ENCODE measurements around the gene PLXNC1.
A peak's percentile ranks its signal among the peaks of the same experiment; 100 is the strongest.

Gene PLXNC1

GRCh38 chr12:94200069-94200468, 51.7 kb downstream of the PLXNC1 start:
- Histone ChIP-seq H3K4me2 (no peak overlapping the region), H3K27me3 (no peaks in the 10 kb centered on the region), H3K9me3 (0 out of 2 replicates have a peak, but pooled peaks cover 5% of the 10 kb centered on the region), H4K20me1 (no peaks in the 10 kb centered on the region), H3K4me1 (peaks cover 6% of the 10 kb centered on the region), H3K36me3 (no peaks in the 10 kb centered on the region), H3K27ac (no peak overlapping the region), H3K9ac (no peak overlapping the region), H3K4me3 (no peak overlapping the region)
- no peak for TF ChIP-seq Cebpa-rat (IDR thresholded peaks at IDR 0.05)

DNA sequence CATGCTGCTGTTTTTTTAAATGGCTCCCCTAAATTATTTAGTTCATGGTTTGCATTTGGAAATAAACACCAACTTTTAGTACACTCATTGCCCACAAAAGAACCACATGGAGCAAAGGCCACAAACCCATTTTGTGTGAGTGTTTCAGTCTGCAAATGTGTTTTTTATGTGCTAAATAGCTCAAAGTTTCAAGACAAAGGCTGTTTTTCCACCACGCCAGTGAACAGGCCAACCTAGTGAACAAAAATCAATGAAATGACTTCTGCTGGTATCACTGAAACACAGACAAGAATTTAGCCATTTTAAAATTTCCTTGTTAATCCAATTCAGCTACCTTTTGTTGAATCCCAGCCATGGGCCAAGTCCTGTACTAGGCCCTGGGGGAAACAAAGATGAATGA, 52.3 kb downstream of the PLXNC1 start:
- Histone ChIP-seq H3K4me2 (no peak overlapping the region), H3K27me3 (no peaks in the 10 kb centered on the region), H3K9me3 (no peaks in the 10 kb centered on the region), H4K20me1 (no peaks in the 10 kb centered on the region), H3K4me1 (peaks cover 9% of the 10 kb centered on the region), H3K9ac (no peak overlapping the region), H3K4me3 (no peak overlapping the region), H3K36me3 (no peaks in the 10 kb centered on the region), H3K27ac (no peak overlapping the region)
- TF ChIP-seq Cebpa-rat (IDR thresholded peaks at IDR 0.05) = no peak

DNA sequence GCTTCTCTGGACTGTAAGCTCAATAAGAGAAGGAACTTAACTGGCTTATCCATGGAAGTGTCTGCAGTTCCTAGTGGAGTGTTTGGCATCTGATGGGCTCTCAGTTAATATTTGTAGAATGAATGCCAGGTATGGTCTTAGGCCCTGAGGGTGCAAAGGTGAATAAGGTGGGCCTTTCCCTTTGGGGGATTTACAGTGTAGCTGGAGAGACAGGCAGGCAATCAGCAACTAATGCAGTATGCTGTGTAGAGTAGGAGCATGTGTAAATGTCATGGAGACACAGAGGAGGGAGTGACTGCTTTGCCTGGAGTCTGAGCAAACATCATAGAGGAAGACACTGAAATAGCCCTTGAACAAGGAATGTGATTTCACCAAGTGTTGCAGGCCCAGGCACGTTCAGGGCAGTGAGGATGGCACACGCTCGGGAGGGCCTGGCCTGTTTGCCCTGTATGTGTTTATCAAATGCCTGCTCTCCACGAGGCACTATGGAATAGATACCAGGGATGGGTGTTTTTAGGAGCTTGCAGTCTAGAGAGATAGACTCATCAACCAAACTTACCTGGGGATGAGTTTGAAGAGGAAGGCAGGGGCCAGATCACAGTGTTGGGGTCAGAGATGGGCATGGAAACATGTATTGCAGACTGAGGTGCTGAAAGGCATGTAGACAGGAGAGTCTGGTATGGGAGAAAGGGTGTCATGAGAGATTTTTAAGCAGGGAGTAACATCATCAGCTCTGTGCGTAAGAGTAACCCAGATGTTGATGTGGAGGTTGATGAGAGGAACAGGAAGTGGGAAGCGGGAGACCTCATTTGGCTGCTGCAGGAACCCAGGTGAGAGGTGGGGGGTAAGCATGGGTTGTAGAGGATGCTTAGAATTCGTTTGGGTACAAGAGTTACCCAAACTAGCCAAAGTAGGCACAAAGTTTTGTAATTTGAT, 54.1 kb downstream of the PLXNC1 start:
- H3K9me3 ChIP-seq = no peaks in the 10 kb centered on the region
- no peak overlapping the region for H3K27ac ChIP-seq
- no peak for TF ChIP-seq Cebpa-rat (IDR thresholded peaks at IDR 0.05)
- no peaks in the 10 kb centered on the region for H4K20me1 ChIP-seq
- no peak overlapping the region for H3K9ac ChIP-seq
- no peaks in the 10 kb centered on the region for H3K27me3 ChIP-seq
- H3K4me1 ChIP-seq = peaks cover 9% of the 10 kb centered on the region
- H3K4me3 ChIP-seq = no peak overlapping the region
- H3K36me3 ChIP-seq = no peaks in the 10 kb centered on the region
- no peak overlapping the region for H3K4me2 ChIP-seq

GRCh38 chr12:94203181-94203546, 54.8 kb downstream of the PLXNC1 start:
- Histone ChIP-seq H3K4me1 (peaks cover 14% of the 10 kb centered on the region), H3K27ac (no peak overlapping the region), H3K4me2 (no peak overlapping the region)

GRCh38 chr12:94203796-94204195, 55.4 kb downstream of the PLXNC1 start:
- H3K4me1 ChIP-seq = peaks cover 20% of the 10 kb centered on the region
- no peak for TF ChIP-seq Cebpa-rat (IDR thresholded peaks at IDR 0.05)
- H4K20me1 ChIP-seq = no peaks in the 10 kb centered on the region
- H3K36me3 ChIP-seq = no peaks in the 10 kb centered on the region
- H3K9me3 ChIP-seq = no peaks in the 10 kb centered on the region
- no peaks in the 10 kb centered on the region for H3K27me3 ChIP-seq
- H3K4me3 ChIP-seq = no peak overlapping the region
- H3K27ac ChIP-seq = no peak overlapping the region
- no peak overlapping the region for H3K4me2 ChIP-seq
- no peak overlapping the region for H3K9ac ChIP-seq

More at GRCh38 chr12:94203181-94203546, 54.8 kb downstream of the PLXNC1 start:
- Histone ChIP-seq H3K36me3 (no peaks in the 10 kb centered on the region), H3K4me3 (no peak overlapping the region), H4K20me1 (no peaks in the 10 kb centered on the region), H3K27me3 (no peaks in the 10 kb centered on the region), H3K9me3 (no peaks in the 10 kb centered on the region), H3K9ac (no peak overlapping the region)
- TF ChIP-seq Cebpa-rat (IDR thresholded peaks at IDR 0.05) = no peak

GRCh38 chr12:94204499-94205247, 56.3 kb downstream of the PLXNC1 start:
- Histone ChIP-seq H4K20me1 (no peaks in the 10 kb centered on the region), H3K9ac (no peak overlapping the region), H3K4me3 (no peak overlapping the region), H3K27me3 (no peaks in the 10 kb centered on the region), H3K4me2 (peak overlapping the region; percentile 4; the same call in 1 of the 2 replicates), H3K27ac (no peak overlapping the region), H3K4me1 (peaks cover 20% of the 10 kb centered on the region), H3K9me3 (no peaks in the 10 kb centered on the region), H3K36me3 (no peaks in the 10 kb centered on the region)
- no peak for TF ChIP-seq Cebpa-rat (IDR thresholded peaks at IDR 0.05)

- Histone ChIP-seq H3K4me2 (no peak overlapping the region), H3K4me3 (no peak overlapping the region), H3K4me1 (peaks cover 20% of the 10 kb centered on the region), H4K20me1 (no peaks in the 10 kb centered on the region), H3K27me3 (no peaks in the 10 kb centered on the region), H3K27ac (no peak overlapping the region), H3K36me3 (no peaks in the 10 kb centered on the region), H3K9me3 (no peaks in the 10 kb centered on the region), H3K9ac (no peak overlapping the region)
- TF ChIP-seq Cebpa-rat (IDR thresholded peaks at IDR 0.05) = no peak
Observed at GRCh38 chr12:94205822-94206221, 57.4 kb downstream of the PLXNC1 start.

DNA sequence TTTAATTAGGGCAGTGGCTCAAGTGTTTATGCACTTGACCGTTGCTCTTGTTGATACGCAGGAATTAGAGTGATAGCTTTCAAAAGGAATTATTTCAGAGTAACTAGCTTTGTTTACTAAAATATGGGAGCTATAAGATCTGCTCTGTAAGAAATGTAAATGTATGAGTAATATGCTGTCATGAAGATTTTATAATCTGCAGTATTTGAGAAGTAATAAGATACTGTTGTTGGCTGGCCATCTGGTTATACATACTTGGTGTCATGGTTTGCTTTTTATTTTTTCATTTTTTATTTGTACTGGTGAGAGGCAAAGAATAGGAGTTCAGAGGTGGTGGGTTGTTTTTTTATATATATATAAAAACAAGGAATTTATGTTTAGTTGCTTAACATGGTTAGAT, 58.5 kb downstream of the PLXNC1 start:
- Histone ChIP-seq H3K9me3 (no peaks in the 10 kb centered on the region), H3K4me1 (peaks cover 20% of the 10 kb centered on the region), H3K9ac (no peak overlapping the region), H4K20me1 (no peaks in the 10 kb centered on the region), H3K27ac (no peak overlapping the region), H3K4me3 (no peak overlapping the region), H3K36me3 (no peaks in the 10 kb centered on the region), H3K4me2 (no peak overlapping the region), H3K27me3 (no peaks in the 10 kb centered on the region)
- TF ChIP-seq Cebpa-rat (IDR thresholded peaks at IDR 0.05) = no peak

DNA sequence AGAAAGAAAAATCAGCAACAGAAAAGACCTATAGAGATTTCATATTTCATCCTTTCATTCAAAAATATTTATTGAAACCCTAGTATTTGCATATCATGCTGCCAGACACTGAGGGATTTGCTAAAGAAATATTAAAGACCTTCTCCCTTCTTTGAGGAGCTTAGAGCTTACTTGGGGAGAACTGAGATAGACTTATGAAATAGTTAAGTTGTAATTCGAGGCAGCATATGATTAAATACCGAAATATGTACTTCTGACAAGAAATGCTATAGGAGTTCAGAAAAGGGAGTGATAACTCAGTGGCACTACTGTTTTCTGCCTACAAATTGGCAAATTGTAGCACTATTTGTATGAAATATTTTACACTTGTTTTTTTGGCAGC, 59.1 kb downstream of the PLXNC1 start:
- no peak for TF ChIP-seq Cebpa-rat (IDR thresholded peaks at IDR 0.05)
- no peak overlapping the region for H3K27ac ChIP-seq
- peaks cover 20% of the 10 kb centered on the region for H3K4me1 ChIP-seq
- H3K36me3 ChIP-seq = no peaks in the 10 kb centered on the region
- H3K4me3 ChIP-seq = no peak overlapping the region
- no peak overlapping the region for H3K9ac ChIP-seq
- no peaks in the 10 kb centered on the region for H3K27me3 ChIP-seq
- no peaks in the 10 kb centered on the region for H4K20me1 ChIP-seq
- no peak overlapping the region for H3K4me2 ChIP-seq
- H3K9me3 ChIP-seq = no peaks in the 10 kb centered on the region
